WTC11 (cell line): ENCODE data around the gene TCEAL9. TPM values are rescaled to one million over a fixed set of nuclear protein-coding genes. Genes with fewer than 3 reads are reported as not detected.

ENCODE experiments used
- ATAC-seq: fragments of 200-7000 bp; cut with Tn5 transposase; 2 replicates; pipeline ENCODE4 v1.10.0; 2021; ENCODE audit warnings: mild to moderate bottlenecking, moderate library complexity
- CTCF ChIA-PET: fragments of 300-600 bp; sonication (Branson Sonifier 250); formaldehyde crosslinking; loops from one replicate; lab custom pipeline; 2021; ENCODE audit warnings: antibody characterized with exemption; lab: Charles Lee
- POLR2A ChIA-PET: fragments of 350-600 bp; sonication (Branson Sonifier 250); formaldehyde crosslinking; loops from one replicate; lab custom pipeline; 2021; ENCODE audit warnings: antibody characterized with exemption; lab: Charles Lee
- DNase-seq: peaks from one replicate; pipeline ENCODE4 v3.0.0; 2021; ENCODE audit warnings: low spot score
- H3K27ac Mint-ChIP-seq: 2 replicates; pipeline ENCODE4 v1.8.0; 2021; ENCODE audit warnings: mixed read lengths
- H3K27me3 Mint-ChIP-seq: 2 replicates; pipeline ENCODE4 v1.8.0; 2021; ENCODE audit warnings: low read depth, mild to moderate bottlenecking, moderate library complexity, mixed read lengths
- H3K36me3 Mint-ChIP-seq: 2 replicates; pipeline ENCODE4 v1.8.0; 2021; ENCODE audit warnings: mixed read lengths
- H3K4me1 Mint-ChIP-seq: 2 replicates; pipeline ENCODE4 v1.8.0; 2022; ENCODE audit warnings: mixed read lengths
- H3K4me3 Mint-ChIP-seq: 2 replicates; pipeline ENCODE4 v1.8.0; 2021; ENCODE audit warnings: mild to moderate bottlenecking, moderate library complexity, mixed read lengths
- H3K9me3 Mint-ChIP-seq: 2 replicates; pipeline ENCODE4 v1.8.0; 2021; ENCODE audit warnings: mixed read lengths
- EMX1 ChIP-seq: fragments of 250-450 bp; sonication (Bioruptor Pico); IDR thresholded peaks from 2 replicates; pipeline ENCODE4 v1.8.0; 2021; ENCODE audit warnings: mild to moderate bottlenecking
- FOXK1 ChIP-seq: sonication (generic); formaldehyde crosslinking; IDR thresholded peaks from 2 replicates; pipeline ENCODE4 v1.8.0; 2022; ENCODE audit warnings: mild to moderate bottlenecking, moderate library complexity, missing genetic modification reagents
- GTF2I ChIP-seq: fragments of 250-450 bp; sonication (Bioruptor Pico); conservative IDR thresholded peaks from 2 replicates; pipeline ENCODE4 v1.4.0; 2021; ENCODE audit warnings: mild to moderate bottlenecking
- HMGA2 ChIP-seq: fragments of 250-450 bp; sonication (Bioruptor Pico); IDR thresholded peaks from 2 replicates; pipeline ENCODE4 v1.4.0; 2021; ENCODE audit warnings: mild to moderate bottlenecking, moderate library complexity
- JAZF1 ChIP-seq: fragments of 250-450 bp; sonication (Bioruptor Pico); IDR thresholded peaks from 2 replicates; pipeline ENCODE4 v1.9.0; 2021; ENCODE audit warnings: moderate library complexity, mild to moderate bottlenecking, inconsistent platforms
- NFATC4 ChIP-seq: fragments of 250-450 bp; sonication (Bioruptor Pico); IDR thresholded peaks from 2 replicates; pipeline ENCODE4 v1.9.0; 2021; ENCODE audit warnings: mild to moderate bottlenecking
- OVOL2 ChIP-seq: fragments of 250-450 bp; sonication (Bioruptor Pico); IDR thresholded peaks from 2 replicates; pipeline ENCODE4 v1.9.0; 2021; ENCODE audit warnings: mild to moderate bottlenecking, borderline replicate concordance
- PRRX2 ChIP-seq: fragments of 250-450 bp; sonication (Bioruptor Pico); IDR thresholded peaks from 2 replicates; pipeline ENCODE4 v1.8.0; 2021; ENCODE audit warnings: mild to moderate bottlenecking
- ZNF219 ChIP-seq: sonication (generic); formaldehyde crosslinking; IDR thresholded peaks from 2 replicates; pipeline ENCODE4 v1.8.0; 2023; ENCODE audit warnings: missing genetic modification reagents, mild to moderate bottlenecking, borderline replicate concordance
- ZNF263 ChIP-seq: sonication (generic); formaldehyde crosslinking; IDR thresholded peaks from 2 replicates; pipeline ENCODE4 v1.8.1; 2022; ENCODE audit warnings: low read depth, mild to moderate bottlenecking, moderate library complexity, missing genetic modification reagents
- ZNF423 ChIP-seq: fragments of 250-450 bp; sonication (Bioruptor Pico); IDR thresholded peaks from 2 replicates; pipeline ENCODE4 v2.1.2; 2022; ENCODE audit warnings: mild to moderate bottlenecking, moderate library complexity
- total RNA-seq: library from RNA; stranded (reverse); gene quantifications from 3 replicates; pipeline ENCODE4 v1.2.3, GENCODE V29; 2021
- TF ChIP-seq, protein P1 (sequence below): sonication (generic); formaldehyde crosslinking; IDR thresholded peaks from 2 replicates; pipeline ENCODE4 v1.8.1; 2022; ENCODE audit warnings: missing genetic modification reagents, borderline replicate concordance
- TF ChIP-seq, protein P2 (sequence below): sonication (generic); formaldehyde crosslinking; IDR thresholded peaks from 2 replicates; pipeline ENCODE4 v1.8.1; 2023; ENCODE audit warnings: mild to moderate bottlenecking, missing genetic modification reagents, moderate library complexity
- TF ChIP-seq, protein P3 (sequence below): sonication (generic); formaldehyde crosslinking; IDR thresholded peaks from 2 replicates; pipeline ENCODE4 v1.8.0; 2023; ENCODE audit warnings: missing genetic modification reagents, mild to moderate bottlenecking, borderline replicate concordance
- TF ChIP-seq, protein P4 (sequence below): sonication (generic); formaldehyde crosslinking; IDR thresholded peaks from 2 replicates; pipeline ENCODE4 v1.8.0; 2022; ENCODE audit warnings: missing genetic modification reagents
- TF ChIP-seq, protein P5 (sequence below): sonication (generic); formaldehyde crosslinking; IDR thresholded peaks from 2 replicates; pipeline ENCODE4 v1.8.0; 2023; ENCODE audit warnings: mild to moderate bottlenecking, missing genetic modification reagents

The TCEAL9 gene
- total RNA-seq, 1 experiment from 2014 or later: 30.4 TPM

DNA sequence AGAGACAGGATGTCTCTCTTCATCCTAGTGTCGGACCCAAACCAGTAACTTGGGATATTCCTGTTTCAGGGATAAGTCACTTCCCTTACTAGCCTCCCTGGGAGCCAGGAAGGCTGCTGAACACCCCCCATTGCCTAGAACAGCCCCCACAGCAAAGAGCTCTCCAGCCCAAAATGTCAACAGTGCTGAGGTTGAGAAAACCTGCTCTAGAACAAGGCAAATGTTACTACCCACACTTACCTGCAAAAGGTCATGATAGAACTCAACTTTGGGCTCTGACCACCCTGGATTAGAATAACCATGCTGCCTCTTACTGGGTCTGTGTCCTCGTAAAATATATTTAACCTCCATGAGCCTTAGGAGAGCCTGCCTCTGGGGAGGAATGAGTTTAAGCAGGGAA is 40.4 kb downstream of the TCEAL9 start:
- ATAC-seq (no peak), DNase-seq (no peak)
- ChIA-PET POLR2A (no interaction called here), CTCF (no interaction called here)
- no peaks in the 10 kb centered on the region for H3K4me1 Mint-ChIP-seq
- H3K9me3 Mint-ChIP-seq: no peaks in the 10 kb centered on the region
- no peak overlapping the region for H3K27ac Mint-ChIP-seq
- H3K27me3 Mint-ChIP-seq: peaks cover 60% of the 10 kb centered on the region
- no peak overlapping the region for H3K4me3 Mint-ChIP-seq
- H3K36me3 Mint-ChIP-seq: no peaks in the 10 kb centered on the region
- TF ChIP-seq ZNF263 (no peak), ZNF219 (CRISPR knock-in tag) (no peak), FOXK1 (CRISPR knock-in tag) (no peak), OVOL2 (CRISPR knock-in tag) (no peak), HMGA2 (CRISPR knock-in tag) (no peak)
- TF ChIP-seq, protein P1, sequence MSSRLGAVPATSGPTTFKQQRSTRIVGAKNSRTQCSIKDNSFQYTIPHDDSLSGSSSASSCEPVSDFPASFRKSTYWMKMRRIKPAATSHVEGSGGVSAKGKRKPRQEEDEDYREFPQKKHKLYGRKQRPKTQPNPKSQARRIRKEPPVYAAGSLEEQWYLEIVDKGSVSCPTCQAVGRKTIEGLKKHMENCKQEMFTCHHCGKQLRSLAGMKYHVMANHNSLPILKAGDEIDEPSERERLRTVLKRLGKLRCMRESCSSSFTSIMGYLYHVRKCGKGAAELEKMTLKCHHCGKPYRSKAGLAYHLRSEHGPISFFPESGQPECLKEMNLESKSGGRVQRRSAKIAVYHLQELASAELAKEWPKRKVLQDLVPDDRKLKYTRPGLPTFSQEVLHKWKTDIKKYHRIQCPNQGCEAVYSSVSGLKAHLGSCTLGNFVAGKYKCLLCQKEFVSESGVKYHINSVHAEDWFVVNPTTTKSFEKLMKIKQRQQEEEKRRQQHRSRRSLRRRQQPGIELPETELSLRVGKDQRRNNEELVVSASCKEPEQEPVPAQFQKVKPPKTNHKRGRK (CRISPR knock-in tag): no peak

DNA sequence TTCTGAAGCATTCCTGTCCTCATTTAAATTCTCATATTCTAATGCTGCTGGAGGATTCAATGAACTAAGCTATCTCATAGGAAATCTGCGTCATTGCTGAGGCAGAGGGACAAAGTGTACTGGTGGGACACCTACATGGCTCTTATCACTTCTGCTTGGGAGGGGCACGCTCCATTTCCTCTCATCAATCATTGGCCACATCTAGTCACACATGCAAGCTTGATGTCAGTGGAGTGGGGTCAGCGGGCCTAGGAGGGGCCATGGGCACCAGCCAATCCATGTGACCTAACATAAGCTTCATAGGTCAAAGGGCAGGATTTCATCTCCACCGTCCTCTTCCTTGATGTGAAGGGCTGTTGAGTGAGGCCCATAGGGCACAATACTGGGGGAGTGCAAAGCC is 41.4 kb downstream of the TCEAL9 start:
- peaks cover 68% of the 10 kb centered on the region for H3K27me3 Mint-ChIP-seq
- TF ChIP-seq JAZF1 (CRISPR knock-in tag) (no peak), NFATC4 (CRISPR knock-in tag) (no peak), ZNF423 (no peak), ZNF219 (CRISPR knock-in tag) (no peak)
- TF ChIP-seq, all 79 proteins: peak for 0
- CTCF ChIA-PET: no interaction called here

DNA sequence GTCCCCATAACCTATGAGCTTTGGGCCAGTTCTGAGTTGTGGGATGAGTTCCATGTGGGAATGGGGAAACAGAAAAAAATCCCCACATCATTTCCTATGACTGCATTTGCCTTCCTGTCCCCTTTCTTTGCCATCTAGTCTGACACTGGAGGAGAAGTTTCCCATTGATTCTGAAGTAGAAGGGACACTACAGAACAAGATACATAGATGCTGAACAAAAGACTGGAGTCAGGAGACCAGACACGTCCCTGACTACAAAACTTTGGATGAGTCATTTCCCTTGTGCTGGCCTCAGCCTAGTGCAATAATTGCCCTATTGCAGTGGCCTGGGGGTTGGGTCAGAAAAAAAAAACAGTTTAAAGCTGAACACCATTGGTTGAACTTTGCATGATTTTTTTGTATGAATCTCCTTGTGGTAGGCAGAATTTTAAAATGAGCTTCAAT is 42.1 kb downstream of the TCEAL9 start:
- POLR2A ChIA-PET: no interaction called here
- DNase-seq: no peak
- TF ChIP-seq OVOL2 (CRISPR knock-in tag) (no peak), EMX1 (CRISPR knock-in tag) (no peak)
- TF ChIP-seq, all 79 proteins: peak for 0
- Mint-ChIP-seq H3K9me3 (no peaks in the 10 kb centered on the region), H3K27me3 (peaks cover 71% of the 10 kb centered on the region), H3K4me1 (no peaks in the 10 kb centered on the region), H3K27ac (no peak overlapping the region), H3K4me3 (no peak overlapping the region), H3K36me3 (no peaks in the 10 kb centered on the region)
- no peak for ATAC-seq
- CTCF ChIA-PET: no interaction called here

More for the DNA sequence above, 41.4 kb downstream of the TCEAL9 start:
- Mint-ChIP-seq H3K36me3 (no peaks in the 10 kb centered on the region), H3K4me3 (no peak overlapping the region), H3K4me1 (no peaks in the 10 kb centered on the region), H3K27ac (no peak overlapping the region), H3K9me3 (no peaks in the 10 kb centered on the region)
- ATAC-seq: no peak
- no peak for DNase-seq
- POLR2A ChIA-PET: no interaction called here

DNA sequence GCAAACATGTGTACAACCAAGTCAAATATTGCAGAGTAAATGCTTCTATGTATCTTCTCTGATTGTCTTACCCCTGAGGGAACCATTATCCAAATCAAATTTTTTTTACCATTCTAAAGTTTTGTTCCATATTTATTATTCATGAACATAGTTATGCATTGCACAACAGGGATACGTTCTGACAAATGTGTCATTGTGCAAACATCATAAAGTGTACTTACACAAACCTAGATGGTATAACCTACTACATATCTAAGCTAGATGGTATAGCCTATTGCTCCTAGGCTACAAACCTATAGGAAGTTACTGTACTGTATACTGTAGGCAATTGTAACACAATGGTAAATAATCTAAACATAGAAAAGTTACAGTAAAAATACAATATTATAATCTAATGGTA is 43.4 kb downstream of the TCEAL9 start:
- Mint-ChIP-seq H3K4me1 (peaks cover 6% of the 10 kb centered on the region), H3K27ac (no peak overlapping the region), H3K27me3 (peaks cover 69% of the 10 kb centered on the region), H3K9me3 (peaks cover 6% of the 10 kb centered on the region), H3K36me3 (peaks cover 6% of the 10 kb centered on the region; the same call in 1 of the 2 replicates), H3K4me3 (no peak overlapping the region)
- no peak for DNase-seq
- ChIA-PET POLR2A (no interaction called here), CTCF (no interaction called here)
- ATAC-seq: no peak
- TF ChIP-seq, protein P2, sequence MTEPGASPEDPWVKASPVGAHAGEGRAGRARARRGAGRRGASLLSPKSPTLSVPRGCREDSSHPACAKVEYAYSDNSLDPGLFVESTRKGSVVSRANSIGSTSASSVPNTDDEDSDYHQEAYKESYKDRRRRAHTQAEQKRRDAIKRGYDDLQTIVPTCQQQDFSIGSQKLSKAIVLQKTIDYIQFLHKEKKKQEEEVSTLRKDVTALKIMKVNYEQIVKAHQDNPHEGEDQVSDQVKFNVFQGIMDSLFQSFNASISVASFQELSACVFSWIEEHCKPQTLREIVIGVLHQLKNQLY: no peak
- TF ChIP-seq, protein P3, sequence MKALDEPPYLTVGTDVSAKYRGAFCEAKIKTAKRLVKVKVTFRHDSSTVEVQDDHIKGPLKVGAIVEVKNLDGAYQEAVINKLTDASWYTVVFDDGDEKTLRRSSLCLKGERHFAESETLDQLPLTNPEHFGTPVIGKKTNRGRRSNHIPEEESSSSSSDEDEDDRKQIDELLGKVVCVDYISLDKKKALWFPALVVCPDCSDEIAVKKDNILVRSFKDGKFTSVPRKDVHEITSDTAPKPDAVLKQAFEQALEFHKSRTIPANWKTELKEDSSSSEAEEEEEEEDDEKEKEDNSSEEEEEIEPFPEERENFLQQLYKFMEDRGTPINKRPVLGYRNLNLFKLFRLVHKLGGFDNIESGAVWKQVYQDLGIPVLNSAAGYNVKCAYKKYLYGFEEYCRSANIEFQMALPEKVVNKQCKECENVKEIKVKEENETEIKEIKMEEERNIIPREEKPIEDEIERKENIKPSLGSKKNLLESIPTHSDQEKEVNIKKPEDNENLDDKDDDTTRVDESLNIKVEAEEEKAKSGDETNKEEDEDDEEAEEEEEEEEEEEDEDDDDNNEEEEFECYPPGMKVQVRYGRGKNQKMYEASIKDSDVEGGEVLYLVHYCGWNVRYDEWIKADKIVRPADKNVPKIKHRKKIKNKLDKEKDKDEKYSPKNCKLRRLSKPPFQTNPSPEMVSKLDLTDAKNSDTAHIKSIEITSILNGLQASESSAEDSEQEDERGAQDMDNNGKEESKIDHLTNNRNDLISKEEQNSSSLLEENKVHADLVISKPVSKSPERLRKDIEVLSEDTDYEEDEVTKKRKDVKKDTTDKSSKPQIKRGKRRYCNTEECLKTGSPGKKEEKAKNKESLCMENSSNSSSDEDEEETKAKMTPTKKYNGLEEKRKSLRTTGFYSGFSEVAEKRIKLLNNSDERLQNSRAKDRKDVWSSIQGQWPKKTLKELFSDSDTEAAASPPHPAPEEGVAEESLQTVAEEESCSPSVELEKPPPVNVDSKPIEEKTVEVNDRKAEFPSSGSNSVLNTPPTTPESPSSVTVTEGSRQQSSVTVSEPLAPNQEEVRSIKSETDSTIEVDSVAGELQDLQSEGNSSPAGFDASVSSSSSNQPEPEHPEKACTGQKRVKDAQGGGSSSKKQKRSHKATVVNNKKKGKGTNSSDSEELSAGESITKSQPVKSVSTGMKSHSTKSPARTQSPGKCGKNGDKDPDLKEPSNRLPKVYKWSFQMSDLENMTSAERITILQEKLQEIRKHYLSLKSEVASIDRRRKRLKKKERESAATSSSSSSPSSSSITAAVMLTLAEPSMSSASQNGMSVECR (CRISPR knock-in tag): no peak
- TF ChIP-seq PRRX2 (CRISPR knock-in tag) (no peak), GTF2I (no peak)
- TF ChIP-seq, protein P4, sequence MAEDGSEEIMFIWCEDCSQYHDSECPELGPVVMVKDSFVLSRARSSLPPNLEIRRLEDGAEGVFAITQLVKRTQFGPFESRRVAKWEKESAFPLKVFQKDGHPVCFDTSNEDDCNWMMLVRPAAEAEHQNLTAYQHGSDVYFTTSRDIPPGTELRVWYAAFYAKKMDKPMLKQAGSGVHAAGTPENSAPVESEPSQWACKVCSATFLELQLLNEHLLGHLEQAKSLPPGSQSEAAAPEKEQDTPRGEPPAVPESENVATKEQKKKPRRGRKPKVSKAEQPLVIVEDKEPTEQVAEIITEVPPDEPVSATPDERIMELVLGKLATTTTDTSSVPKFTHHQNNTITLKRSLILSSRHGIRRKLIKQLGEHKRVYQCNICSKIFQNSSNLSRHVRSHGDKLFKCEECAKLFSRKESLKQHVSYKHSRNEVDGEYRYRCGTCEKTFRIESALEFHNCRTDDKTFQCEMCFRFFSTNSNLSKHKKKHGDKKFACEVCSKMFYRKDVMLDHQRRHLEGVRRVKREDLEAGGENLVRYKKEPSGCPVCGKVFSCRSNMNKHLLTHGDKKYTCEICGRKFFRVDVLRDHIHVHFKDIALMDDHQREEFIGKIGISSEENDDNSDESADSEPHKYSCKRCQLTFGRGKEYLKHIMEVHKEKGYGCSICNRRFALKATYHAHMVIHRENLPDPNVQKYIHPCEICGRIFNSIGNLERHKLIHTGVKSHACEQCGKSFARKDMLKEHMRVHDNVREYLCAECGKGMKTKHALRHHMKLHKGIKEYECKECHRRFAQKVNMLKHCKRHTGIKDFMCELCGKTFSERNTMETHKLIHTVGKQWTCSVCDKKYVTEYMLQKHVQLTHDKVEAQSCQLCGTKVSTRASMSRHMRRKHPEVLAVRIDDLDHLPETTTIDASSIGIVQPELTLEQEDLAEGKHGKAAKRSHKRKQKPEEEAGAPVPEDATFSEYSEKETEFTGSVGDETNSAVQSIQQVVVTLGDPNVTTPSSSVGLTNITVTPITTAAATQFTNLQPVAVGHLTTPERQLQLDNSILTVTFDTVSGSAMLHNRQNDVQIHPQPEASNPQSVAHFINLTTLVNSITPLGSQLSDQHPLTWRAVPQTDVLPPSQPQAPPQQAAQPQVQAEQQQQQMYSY (CRISPR knock-in tag): no peak
- TF ChIP-seq, protein P5, sequence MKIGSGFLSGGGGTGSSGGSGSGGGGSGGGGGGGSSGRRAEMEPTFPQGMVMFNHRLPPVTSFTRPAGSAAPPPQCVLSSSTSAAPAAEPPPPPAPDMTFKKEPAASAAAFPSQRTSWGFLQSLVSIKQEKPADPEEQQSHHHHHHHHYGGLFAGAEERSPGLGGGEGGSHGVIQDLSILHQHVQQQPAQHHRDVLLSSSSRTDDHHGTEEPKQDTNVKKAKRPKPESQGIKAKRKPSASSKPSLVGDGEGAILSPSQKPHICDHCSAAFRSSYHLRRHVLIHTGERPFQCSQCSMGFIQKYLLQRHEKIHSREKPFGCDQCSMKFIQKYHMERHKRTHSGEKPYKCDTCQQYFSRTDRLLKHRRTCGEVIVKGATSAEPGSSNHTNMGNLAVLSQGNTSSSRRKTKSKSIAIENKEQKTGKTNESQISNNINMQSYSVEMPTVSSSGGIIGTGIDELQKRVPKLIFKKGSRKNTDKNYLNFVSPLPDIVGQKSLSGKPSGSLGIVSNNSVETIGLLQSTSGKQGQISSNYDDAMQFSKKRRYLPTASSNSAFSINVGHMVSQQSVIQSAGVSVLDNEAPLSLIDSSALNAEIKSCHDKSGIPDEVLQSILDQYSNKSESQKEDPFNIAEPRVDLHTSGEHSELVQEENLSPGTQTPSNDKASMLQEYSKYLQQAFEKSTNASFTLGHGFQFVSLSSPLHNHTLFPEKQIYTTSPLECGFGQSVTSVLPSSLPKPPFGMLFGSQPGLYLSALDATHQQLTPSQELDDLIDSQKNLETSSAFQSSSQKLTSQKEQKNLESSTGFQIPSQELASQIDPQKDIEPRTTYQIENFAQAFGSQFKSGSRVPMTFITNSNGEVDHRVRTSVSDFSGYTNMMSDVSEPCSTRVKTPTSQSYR (CRISPR knock-in tag): no peak
